GM18867 (cell line): ENCODE results near the gene LRP1B.
A peak's percentile ranks its signal among the peaks of the same experiment; 100 is the strongest.

Experiments
- ATAC-seq: cut with Tn5 transposase; IDR thresholded peaks from one replicate; pipeline ENCODE4 v1.9.1; 2021; ENCODE audit warnings: mild to moderate bottlenecking, moderate library complexity; ENCODE audit not compliant: unreplicated experiment

LRP1B gene

DNA sequence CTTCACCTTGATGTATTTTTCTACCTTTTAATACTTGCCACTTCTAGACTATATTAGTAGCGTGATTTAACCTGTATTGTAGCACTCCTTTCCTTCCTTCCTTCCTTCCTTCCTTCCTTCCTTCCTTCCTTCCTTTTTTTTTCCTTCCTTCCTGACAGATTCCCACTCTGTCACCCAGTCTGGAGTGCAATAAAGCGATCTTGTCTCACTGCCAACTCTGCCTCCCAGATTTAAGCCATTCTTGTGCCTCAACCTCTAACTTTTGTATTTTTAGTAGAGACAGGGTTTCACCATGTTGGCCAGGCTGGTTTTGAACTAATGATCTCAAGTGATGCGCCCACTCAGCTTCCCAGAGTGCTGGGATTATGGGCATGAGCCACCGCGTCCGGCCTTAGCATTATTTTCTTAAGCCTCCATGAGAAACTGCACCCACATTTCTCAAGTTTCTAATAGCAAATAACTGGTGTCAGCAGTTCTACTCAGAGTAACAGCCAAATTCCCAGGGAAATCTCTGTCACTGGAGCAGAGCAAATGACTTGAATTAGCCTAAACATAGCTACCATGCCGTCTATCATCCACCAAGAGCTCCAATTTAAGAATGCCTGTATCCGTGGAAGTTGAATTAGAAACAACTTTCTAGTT, 529.2 kb downstream of the LRP1B start:
- ATAC-seq = no peak

DNA sequence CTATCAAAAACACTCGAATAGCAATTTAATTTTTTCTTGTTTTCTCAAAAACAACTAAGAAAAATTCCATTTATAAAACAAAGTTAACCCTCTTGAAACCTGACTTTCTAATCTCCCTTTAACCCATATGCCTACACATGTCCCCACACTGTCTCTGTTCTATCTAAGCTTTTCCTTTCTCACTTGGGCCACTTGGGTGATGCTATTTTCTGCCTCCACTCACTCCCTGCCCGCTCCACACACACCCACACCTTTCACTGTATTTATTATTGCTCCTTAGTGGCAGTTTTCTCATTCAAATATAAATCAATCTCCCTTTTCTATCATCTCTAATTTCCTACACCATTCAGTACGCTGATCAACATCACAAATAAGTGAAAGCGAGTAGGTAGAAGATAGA, 531.1 kb downstream of the LRP1B start:
- ATAC-seq = no peak

DNA sequence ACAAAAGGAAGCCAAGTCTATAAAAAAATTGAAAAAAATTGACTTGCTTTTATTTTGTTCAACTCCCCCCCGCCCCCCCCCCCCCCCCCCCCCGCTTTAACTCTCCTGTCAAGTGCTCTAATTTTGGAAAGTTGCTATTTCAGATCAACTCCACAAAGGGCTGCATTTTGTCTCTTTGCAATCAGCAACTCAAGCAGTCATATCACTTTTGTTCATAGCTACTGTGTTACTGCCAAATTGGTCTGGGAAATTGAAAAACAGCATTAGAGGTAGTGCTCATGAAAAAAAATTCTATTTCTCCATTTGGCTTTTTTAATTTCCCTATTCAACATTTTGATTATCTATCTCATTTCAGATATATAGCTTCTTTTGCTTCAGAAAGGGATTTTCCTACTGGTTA, 531.8 kb downstream of the LRP1B start:
- ATAC-seq = no peak

DNA sequence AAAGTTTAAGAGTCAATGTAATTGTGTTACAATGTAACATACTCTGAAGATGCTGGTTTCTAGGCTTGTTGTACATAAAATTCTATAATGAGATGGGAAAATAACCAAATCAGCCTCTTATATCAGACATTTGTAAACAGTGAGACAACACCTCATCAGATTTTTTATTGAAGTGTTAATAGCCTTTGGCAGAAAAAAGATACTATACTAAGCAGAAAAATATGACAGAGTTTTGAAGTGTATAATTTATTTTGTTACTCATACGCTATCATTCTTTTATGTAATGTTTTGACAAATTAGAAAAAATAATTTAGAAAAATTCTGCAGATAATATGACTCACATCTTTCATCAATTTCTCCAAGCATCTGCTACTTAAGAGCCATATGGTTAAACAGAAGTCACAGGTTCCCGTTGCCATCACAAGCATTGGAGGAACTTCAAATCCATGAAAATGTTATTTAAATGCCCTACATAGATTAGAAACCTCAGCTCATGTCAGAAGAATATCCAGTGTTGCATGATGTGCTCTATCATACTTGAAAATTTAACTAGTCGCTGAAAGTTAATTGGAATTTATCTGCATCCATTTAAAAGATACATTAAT, 535.4 kb downstream of the LRP1B start:
- no peak for ATAC-seq

DNA sequence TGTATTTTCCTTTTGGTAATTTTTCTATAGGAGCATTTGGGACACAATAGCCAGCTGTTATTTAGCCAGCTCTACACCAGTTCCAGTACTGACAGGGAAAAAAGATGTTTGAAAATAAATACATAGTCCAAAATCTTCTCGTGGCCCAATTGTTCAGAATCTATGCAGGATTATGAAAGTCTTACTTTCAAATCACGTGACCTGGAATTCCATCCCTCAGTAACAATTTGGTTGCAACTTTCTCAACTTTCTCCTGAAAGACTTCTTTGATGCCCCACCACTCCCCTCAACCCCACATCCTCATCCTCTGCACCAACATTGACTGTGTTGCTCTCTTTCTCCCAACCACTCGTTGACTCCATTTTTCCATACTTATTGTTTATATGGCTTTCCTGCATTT, 539.0 kb downstream of the LRP1B start:
- no peak for ATAC-seq

DNA sequence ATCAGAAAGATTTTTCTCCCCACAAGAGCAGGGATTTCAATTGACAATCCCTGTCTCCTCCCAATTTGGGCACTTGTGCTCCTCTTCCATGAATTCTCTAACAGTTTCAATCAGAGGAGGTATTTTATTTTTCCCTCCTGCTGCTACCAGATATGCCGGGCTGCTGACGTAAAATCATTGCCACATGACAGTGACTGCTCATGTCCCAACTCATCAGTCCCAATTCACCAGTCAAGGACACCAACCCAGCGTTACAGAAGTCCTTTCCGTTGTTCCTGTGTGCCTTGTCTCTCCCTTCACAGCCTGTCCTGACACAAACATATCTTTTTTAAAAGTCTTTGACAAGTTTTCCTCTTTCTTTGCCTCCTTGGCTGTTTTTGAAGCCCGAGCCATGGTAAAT, 540.2 kb downstream of the LRP1B start:
- no peak for ATAC-seq

DNA sequence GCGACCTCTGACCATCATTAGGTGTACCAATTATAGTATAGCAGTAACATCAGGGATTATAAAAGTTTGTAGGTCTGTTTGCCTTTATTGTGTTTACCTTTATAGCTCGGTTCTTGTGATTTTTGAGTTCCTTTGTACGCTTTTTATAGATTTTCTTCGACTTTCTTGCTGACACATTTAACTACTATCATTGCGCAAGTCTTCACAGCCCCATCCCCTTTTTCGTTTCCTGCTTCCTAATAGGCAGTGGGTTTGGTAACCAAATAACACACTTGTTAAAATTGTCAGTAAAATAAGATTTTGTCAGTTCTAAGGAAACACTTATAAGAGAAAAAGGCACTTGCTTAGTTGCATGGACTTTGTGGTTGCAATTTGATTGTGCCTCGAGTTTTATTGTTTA, 541.5 kb downstream of the LRP1B start:
- no peak for ATAC-seq

DNA sequence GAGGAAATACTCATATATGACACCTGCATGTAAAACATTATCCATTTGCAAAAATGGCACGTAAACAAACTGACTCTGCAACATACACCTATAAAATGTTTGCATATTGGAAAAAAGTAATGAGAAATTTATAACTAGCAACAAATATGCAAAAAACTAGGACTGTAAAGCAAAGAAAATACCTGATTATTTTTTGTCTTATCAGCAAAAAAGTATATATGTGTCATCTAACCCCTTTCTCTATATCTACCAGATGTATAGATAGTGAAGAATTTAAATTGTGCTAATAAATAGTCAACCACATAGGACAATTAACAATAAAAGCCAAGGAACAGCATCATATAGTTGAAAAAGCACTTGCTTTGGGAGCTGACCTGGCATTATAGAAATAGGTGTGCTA, 543.8 kb downstream of the LRP1B start:
- no peak for ATAC-seq

DNA sequence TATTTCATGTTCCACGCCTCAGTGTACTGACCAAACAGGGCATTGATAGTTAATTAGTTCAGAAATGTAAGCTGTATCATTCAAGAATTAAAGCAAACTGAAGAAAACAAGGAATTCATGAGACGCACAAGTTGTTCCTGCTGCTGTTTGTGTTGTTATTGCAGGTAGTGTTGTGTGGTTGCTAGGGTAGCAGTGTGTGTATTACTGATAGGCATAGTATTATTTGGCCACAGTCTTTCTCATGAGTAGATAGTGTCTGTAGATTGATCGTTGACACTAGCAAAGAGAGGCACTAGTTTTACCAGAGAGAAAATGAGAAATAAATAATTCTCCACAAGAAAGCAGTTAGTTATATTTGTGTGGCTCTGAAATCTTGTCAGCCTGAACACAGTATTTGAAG, 548.6 kb downstream of the LRP1B start:
- ATAC-seq = no peak

DNA sequence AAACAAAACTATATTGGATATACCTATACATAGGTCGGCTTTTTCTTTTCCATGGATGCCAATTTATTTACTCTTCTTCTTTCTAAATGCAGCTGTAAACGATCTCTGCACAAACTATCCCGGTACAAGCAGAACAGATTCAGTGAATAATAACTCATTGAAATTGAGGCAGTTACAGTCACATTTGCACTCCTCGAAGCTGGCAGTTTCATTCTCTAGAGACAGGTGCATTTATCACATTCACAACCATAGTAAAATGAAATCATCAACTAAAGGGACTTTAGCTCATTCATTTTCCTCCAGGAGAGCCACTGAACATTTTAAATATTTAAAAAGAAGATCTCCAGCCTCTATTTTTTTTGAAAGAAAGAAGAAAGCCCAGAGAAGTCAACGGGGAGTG, 551.7 kb downstream of the LRP1B start:
- no peak for ATAC-seq

DNA sequence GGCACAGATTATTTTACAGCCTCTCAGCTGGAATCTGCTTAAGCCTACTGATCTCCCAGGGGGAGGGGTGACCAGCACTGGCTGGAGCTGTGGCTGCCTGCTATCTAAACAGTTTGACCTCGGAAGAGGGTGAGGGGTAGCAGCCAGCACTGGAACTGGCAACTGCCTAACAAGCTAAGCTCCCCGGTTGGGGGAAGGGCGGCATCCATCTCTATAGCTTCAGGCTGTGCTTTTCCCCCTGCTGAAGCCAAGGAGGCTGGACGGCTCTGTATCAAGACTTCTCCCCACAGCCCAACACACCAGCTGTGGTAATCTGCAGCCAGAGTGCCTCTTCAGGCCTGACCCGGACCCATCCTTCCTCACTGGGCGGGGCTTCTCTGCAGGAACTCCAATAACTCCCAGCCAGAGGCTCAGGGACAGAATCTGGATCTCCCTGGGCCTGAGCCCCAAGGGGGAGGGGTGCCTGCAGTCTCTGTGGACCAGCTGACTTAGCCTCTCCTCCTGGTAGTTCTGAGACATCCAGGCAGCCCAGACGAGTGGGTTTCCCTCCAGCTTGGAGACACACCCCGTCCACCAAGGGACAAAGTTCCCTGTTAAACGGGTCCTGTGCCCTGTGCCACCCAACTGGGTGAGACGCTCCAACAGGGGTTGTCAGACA, 560.2 kb downstream of the LRP1B start:
- no peak for ATAC-seq

DNA sequence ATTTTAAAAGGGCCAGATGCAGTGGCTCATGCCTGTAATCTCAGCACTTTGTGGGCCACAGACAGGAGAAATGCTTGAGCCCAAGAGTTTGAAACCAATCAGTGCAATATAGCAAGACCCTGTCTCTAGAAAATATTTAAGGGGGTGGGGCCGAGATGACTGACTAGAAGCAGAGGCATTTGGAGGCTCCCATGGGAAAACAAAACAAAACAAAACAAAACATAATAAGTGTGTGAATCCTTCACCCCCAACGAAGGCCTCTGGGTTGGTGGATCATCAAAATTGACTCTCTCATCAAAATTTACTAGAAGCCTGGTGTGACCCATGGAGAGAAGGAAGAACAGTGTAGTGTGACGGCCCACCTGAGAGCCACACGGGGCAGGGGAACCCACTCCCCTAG, 560.9 kb downstream of the LRP1B start:
- ATAC-seq = no peak

DNA sequence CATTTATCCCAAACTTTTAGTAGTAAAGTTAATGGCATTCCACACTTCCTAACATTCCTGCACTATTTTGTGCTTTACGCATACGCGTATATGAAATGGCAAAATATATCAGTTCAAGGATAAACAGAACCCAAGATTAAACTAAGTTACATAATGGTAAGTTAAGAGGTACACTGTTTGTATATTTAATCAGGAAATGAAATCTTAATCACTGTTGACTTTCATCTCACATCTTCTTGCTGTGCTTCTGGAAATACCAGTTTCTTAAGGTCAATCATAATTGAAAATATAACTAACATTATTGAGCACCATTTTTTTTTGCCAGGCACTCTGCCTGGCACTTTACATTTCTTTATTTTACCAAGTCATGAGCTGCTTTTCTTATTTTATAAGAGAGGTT, 565.2 kb downstream of the LRP1B start:
- ATAC-seq = no peak

DNA sequence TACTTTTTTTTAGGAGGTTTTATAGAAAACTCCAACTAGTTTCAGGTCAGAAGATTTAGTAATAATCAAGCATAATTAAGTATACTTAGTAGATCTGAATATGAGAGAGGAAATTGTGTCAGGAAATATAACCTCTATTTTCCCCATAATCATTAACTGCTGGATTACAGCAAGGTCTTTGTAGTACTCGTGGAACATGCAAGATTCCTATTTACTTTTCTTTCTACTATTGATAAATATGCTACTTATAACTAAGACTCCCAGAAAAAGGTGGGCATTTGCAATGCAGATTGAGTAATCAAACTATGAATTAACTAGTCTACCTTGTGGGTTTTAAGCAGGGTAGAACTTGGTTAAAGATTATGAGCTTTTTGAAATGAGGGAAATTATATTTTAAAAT, 570.1 kb downstream of the LRP1B start:
- no peak for ATAC-seq

DNA sequence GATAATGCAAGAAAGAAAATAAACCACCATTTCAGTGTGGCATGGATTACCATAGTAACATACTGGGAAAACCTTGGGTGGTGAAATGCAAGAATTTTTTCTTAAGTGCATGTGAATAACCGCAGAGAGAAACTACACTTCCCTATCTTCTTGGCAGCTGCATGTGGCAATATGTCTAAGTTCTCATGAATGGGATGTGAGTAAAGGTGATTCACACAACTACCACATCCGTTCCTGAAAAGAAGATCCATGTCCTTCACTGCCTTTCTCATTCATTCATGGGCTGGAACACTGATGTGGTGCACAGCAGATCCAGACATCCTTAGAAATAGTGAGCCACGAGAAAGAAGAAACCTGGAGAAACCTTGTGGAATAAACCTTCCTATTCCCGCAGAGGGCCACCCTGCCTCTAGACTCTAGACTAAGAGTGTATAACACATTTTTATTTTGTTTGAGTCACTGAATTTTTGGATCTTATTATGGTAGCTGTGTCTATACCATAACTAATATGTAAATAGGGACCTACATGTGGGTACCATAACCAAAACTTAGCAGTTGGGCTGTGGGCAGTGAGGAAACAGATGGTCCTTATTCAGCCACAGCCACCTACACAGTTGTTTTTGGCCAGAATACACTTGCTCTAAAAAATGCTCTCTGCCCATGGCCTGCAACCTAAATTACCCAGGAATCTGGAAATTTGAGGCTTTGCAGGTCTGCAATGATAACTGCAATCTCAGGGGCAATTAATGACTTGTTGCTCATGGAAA, 573.3 kb downstream of the LRP1B start:
- no peak for ATAC-seq

DNA sequence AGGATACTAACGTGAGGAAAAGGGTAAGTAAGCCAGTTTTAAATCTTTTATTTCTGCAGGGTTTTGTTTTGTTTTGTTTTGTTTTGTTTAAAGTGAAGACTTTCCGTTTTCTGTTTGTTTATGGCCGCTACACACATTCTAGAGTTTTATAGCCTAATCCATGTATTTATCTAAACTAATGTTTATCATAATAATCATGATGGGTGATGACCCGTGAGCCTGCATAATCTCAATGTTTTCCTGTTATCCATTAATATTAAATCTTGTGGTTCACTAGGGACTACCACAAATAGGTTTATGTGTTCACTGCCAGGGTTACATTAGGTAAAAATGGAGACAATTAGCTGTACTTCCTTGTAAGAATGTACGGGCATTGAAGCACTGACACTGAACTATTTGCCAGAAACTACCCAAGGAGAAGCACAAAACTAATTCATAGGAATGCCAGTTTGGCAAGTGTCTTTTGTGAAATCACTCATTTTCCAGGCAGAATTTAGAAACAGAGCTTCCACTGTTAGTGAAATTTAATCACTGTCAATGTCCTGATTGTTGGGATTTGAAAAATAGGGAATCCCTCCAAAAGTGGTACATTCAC, 574.8 kb downstream of the LRP1B start:
- no peak for ATAC-seq

DNA sequence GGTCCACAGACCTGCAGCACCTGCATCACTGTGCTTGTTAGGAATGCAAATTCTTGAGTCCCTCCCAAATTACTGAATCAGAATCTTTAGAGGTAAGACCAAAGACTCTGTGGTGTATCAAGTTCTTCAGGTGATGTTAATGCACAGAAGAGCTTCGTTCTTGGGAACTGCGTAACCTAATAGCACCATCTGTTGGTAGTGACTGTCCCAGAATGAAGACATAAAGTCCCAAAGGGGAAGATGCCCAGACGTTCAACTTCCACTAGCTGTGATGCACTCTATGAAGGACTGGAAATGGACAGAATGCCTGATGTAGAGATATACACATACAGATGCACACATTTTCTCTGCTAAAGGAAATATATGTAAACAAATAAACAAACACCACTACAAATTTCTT, 576.0 kb downstream of the LRP1B start:
- ATAC-seq = peak; percentile 75

DNA sequence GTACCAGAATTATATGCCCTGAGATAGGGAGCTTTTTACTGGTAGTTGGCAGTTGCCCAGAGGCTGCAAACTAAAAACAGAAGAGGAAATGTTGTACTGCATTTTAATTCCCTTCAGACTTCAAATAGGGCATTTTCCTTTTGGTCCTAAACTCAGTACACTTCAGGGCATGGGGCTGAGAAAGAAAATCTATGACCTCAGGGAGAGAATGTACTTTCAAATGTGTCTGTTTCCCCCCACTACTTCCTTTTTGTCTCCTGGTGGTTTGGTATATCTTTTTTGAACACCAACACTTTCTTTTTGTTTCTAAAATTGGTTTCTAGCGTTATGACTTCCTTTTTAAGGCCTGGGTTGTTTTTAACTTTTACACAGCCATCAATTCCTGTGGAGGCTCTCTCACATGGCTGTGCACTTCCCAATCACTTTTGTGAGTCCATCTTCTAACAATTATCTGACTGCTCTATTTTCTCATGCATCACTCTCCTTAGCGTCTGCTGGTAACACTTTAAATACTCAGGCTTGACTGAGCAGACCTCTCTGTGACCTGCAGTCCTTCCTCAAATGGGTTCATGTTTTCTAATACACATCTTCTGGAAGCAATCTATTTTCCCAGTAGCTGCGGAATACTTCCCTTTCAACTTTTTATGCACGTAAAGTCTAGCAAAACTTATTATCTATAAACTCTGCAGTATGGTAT, 596.0 kb downstream of the LRP1B start:
- peak; percentile 59 for ATAC-seq

DNA sequence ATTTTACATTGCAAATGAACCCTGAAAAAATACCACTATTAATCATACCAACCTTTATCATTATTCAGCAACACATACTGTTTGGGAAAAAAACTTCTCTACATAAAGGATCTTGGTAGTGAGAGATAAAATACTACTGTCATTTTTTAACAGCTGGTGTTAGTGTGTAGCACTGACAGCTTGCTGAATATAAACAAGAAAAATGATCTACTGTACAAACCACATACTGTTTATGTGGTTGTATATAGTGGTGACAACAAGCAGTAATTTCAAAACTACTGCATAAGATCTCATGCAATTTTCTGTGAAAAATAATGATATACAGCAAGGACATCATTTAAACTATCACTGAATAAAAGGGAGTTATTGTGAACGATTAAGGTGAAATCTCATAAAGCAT, 601.2 kb downstream of the LRP1B start:
- no peak for ATAC-seq

DNA sequence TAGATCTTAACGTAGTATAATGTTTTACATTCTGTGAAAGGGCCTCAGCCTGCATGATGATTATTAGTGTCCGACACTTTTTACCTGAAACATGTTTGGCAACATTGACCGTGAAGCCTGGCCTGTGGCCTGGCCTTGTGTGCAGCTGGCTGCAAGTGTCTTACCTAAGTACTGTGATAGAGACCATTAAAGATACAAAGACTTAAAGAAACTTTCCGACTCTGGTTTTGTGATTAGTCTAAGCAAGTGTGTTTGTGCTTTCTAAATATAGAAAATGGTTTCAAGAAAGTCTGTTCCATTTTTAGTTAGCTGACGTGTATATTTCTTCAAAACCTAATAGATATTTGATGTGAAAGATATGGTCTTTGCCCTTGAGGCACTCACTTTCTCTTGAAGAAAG, 601.8 kb downstream of the LRP1B start:
- ATAC-seq = peak; percentile 61

DNA sequence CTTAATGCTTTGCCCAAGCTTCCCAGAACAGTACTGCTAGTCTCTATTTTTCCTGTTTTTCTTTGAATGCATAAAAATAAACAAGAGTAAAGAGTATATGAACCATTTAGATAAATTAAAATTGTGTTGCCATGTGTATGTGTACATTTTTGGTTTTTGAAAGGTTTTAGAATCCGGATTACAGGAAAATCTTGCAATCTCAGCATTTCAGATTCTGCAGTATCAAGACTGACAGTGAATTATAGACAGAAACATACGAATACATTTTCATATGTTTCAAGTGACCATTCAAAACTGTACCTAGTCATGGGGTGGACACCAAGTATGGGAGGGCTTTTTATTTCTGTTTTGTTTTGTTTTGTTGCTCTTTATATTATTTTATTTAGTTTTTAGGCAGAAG, 604.1 kb downstream of the LRP1B start:
- ATAC-seq = no peak
